Panc1 (cell line): ENCODE data around the gene ZFYVE21. TPM values are rescaled to one million over a fixed set of nuclear protein-coding genes. Genes with fewer than 3 reads are reported as not detected.

ENCODE experiments used
- ATAC-seq: fragments of 200-7000 bp; cut with Tn5 transposase; 2 replicates; pipeline ENCODE4 v1.9.1; 2020; ENCODE audit warnings: mild to moderate bottlenecking, moderate library complexity
- BruUV-seq: library from RNA; stranded (reverse); fragments of 400-500 nt; replicated peaks from 2 replicates; lab custom pipeline; 2021; lab: Mats Ljungman, UMichigan
- CTCF ChIA-PET: fragments of 300-600 bp; sonication (Branson Sonifier 250); formaldehyde crosslinking; loops from one replicate; lab custom pipeline; 2022; ENCODE audit warnings: antibody characterized with exemption; lab: Charles Lee
- POLR2A ChIA-PET: fragments of 300-600 bp; sonication (Branson Sonifier 250); formaldehyde crosslinking; loops from one replicate; lab custom pipeline; 2022; ENCODE audit warnings: antibody characterized with exemption; lab: Charles Lee
- DNase-seq: peaks from one replicate; pipeline ENCODE4 v3.0.0-alpha.2; 2010; ENCODE audit warnings: low read depth, low spot score
- H3K27ac ChIP-seq: 2 replicates; pipeline ENCODE4 v1.5.1; 2011; ENCODE audit warnings: mild to moderate bottlenecking, low read length, inconsistent platforms
- H3K27me3 ChIP-seq: fragments of 200-500 bp; sonication (Bioruptor generic); 2 replicates; pipeline ENCODE4 v1.6.0; 2014; ENCODE audit warnings: low read length, inconsistent platforms; ENCODE audit not compliant: control insufficient read depth, insufficient read depth
- H3K36me3 ChIP-seq: fragments of 200-500 bp; sonication (Bioruptor generic); 2 replicates; pipeline ENCODE4 v1.5.1; 2014; ENCODE audit warnings: inconsistent platforms, mild to moderate bottlenecking, low read length, moderate library complexity; ENCODE audit not compliant: control insufficient read depth, insufficient read depth
- H3K4me1 ChIP-seq: 2 replicates; pipeline ENCODE4 v1.5.1; 2011; ENCODE audit warnings: inconsistent platforms, mild to moderate bottlenecking, low read length, moderate library complexity; ENCODE audit not compliant: control insufficient read depth, insufficient read depth
- H3K4me3 ChIP-seq, 2 experiments: 2 replicates each; pipeline ENCODE4 v1.5.1; 2011 to 2012; ENCODE audit warnings: low read depth in 2 of 2, low read length in 2 of 2, mild to moderate bottlenecking in 2 of 2, inconsistent platforms in 1 of 2, moderate library complexity in 1 of 2
- H3K9me3 ChIP-seq: fragments of 200-500 bp; sonication (Bioruptor generic); 2 replicates; pipeline ENCODE4 v1.5.1; 2014; ENCODE audit warnings: low read depth, mild to moderate bottlenecking, inconsistent platforms, low read length, moderate library complexity; ENCODE audit not compliant: control insufficient read depth, insufficient read depth
- CTCF ChIP-seq: fragments of 450-650 bp; IDR thresholded peaks from 2 replicates; pipeline ENCODE4 v1.5.1; 2017; ENCODE audit warnings: mild to moderate bottlenecking
- POLR2AphosphoS5 ChIP-seq: IDR thresholded peaks from 2 replicates; pipeline ENCODE4 v1.6.1; 2012; ENCODE audit warnings: mild to moderate bottlenecking, low read depth, low read length, moderate library complexity
- SIN3A ChIP-seq: IDR thresholded peaks from 2 replicates; pipeline ENCODE4 v1.6.1; 2012; ENCODE audit warnings: low read depth, mild to moderate bottlenecking, low read length, moderate library complexity, borderline replicate concordance; ENCODE audit not compliant: insufficient read depth
- TCF7L2 ChIP-seq: IDR thresholded peaks from 2 replicates; pipeline ENCODE4 v1.6.1; 2011; ENCODE audit warnings: mild to moderate bottlenecking, low read depth, low read length, inconsistent platforms
- in situ Hi-C: cut with HindIII; loops from 2 replicates; pipeline ENCODE4 v1.10.0; 2016; ENCODE audit warnings: low sequenced_read_pairs, low pct_unique_long_range_greater_than_20kb
- intact Hi-C: fragments of 100-400 bp; cut with micrococcal nuclease; formaldehyde crosslinking; loops from one replicate; pipeline ENCODE4 v1.10.0; 2022; ENCODE audit not compliant: unreplicated experiment
- total RNA-seq: library from RNA; stranded (reverse); gene quantifications from one replicate; pipeline ENCODE4 v1.2.1, GENCODE V29; 2021; ENCODE audit not compliant: unreplicated experiment
- TF ChIP-seq, protein P1 (sequence below), 2 experiments: IDR thresholded peaks; 2 replicates each; pipeline ENCODE4 v1.6.1; 2011 to 2012; ENCODE audit warnings: low read depth in 2 of 2, control low read depth in 1 of 2, low read length in 1 of 2, mild to moderate bottlenecking in 1 of 2, moderate library complexity in 1 of 2; ENCODE audit not compliant: insufficient read depth in 1 of 2

The ZFYVE21 gene
- total RNA-seq, 1 experiment from 2014 or later, result 41.8 TPM

- BruUV-seq, result no TSS peak
- no peak for DNase-seq
- TF ChIP-seq POLR2AphosphoS5 (no peak), CTCF (no peak), SIN3A (no peak), TCF7L2 (no peak)
- TF ChIP-seq, protein P1, sequence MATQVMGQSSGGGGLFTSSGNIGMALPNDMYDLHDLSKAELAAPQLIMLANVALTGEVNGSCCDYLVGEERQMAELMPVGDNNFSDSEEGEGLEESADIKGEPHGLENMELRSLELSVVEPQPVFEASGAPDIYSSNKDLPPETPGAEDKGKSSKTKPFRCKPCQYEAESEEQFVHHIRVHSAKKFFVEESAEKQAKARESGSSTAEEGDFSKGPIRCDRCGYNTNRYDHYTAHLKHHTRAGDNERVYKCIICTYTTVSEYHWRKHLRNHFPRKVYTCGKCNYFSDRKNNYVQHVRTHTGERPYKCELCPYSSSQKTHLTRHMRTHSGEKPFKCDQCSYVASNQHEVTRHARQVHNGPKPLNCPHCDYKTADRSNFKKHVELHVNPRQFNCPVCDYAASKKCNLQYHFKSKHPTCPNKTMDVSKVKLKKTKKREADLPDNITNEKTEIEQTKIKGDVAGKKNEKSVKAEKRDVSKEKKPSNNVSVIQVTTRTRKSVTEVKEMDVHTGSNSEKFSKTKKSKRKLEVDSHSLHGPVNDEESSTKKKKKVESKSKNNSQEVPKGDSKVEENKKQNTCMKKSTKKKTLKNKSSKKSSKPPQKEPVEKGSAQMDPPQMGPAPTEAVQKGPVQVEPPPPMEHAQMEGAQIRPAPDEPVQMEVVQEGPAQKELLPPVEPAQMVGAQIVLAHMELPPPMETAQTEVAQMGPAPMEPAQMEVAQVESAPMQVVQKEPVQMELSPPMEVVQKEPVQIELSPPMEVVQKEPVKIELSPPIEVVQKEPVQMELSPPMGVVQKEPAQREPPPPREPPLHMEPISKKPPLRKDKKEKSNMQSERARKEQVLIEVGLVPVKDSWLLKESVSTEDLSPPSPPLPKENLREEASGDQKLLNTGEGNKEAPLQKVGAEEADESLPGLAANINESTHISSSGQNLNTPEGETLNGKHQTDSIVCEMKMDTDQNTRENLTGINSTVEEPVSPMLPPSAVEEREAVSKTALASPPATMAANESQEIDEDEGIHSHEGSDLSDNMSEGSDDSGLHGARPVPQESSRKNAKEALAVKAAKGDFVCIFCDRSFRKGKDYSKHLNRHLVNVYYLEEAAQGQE (IDR thresholded peaks at IDR 0.05; ENCODE audit: insufficient read depth in 1 of 2, low read depth in 2 of 2, low read length in 1 of 2), result no peak
- H3K36me3 ChIP-seq, result no peaks in the 10 kb centered on the region
- intact Hi-C loops (no loop called here), in situ Hi-C loops (no loop called here)
- ChIA-PET CTCF (no interaction called here), POLR2A (interaction anchor here (0.7 kb wide), 1 partner anchor 264 kb away, joined by 3 read pairs; no protein-coding TSS in a partner anchor)
- no peaks in the 10 kb centered on the region for H3K9me3 ChIP-seq
- H3K27ac ChIP-seq, result no peak overlapping the region
- no peaks in the 10 kb centered on the region for H3K4me1 ChIP-seq
- no peak overlapping the region for H3K4me3 ChIP-seq
- ATAC-seq, result no peak
- no peaks in the 10 kb centered on the region for H3K27me3 ChIP-seq
Measured at GRCh38 chr14:103748534-103748857, 32.9 kb downstream of the ZFYVE21 start.

DNA sequence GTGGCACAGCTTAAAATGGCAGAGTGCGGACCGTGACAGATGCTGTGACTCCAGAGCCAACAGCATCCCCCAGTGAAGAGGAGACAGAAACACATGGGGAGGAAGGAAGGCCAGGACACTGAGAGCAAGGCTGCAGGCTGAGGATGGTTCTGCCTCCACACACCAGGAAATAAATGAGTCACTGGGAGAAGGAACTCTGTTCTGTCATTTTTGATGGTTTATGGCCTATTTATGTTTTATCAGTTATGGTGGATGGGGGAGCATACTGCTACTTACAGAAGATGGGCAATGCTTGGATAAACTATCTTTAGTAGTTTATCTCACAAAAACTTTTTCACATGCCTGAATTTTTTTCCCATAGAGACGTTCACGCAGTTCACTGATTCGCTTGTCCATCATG is 33.8 kb downstream of the ZFYVE21 start:
- intact Hi-C loops, result no loop called here
- in situ Hi-C loops, result no loop called here
- ChIA-PET CTCF (no interaction called here), POLR2A (no interaction called here)
- no peaks in the 10 kb centered on the region for H3K4me1 ChIP-seq
- ATAC-seq, result no peak
- no peak for DNase-seq
- TF ChIP-seq POLR2AphosphoS5 (no peak), CTCF (no peak), SIN3A (no peak), TCF7L2 (no peak)
- TF ChIP-seq, protein P1 (IDR thresholded peaks at IDR 0.05; ENCODE audit: insufficient read depth in 1 of 2, low read depth in 2 of 2, low read length in 1 of 2), result no peak
- BruUV-seq, result no TSS peak
- no peaks in the 10 kb centered on the region for H3K36me3 ChIP-seq
- no peaks in the 10 kb centered on the region for H3K9me3 ChIP-seq
- H3K27ac ChIP-seq, result no peak overlapping the region
- H3K4me3 ChIP-seq, result no peak overlapping the region
- H3K27me3 ChIP-seq, result no peaks in the 10 kb centered on the region
